Suprapubic skin (tissue), 4 donors: ENCODE data around the gene NT5M.

Experiments
- EP300 ChIP-seq: sonication (generic); formaldehyde crosslinking; IDR thresholded peaks from one replicate; pipeline ENCODE4 v1.6.1; 2017; ENCODE audit warnings: antibody characterized with exemption
- POLR2A ChIP-seq, 2 donors: fragments of 450-650 bp; IDR thresholded peaks; one replicate each; pipeline ENCODE4 v1.6.1; 2017; ENCODE audit warnings: antibody characterized with exemption in 2 of 2, mild to moderate bottlenecking in 2 of 2, moderate library complexity in 2 of 2
- POLR2AphosphoS5 ChIP-seq, 3 donors: sonication (generic); formaldehyde crosslinking; IDR thresholded peaks; one replicate each; pipeline ENCODE4 v1.6.1; 2017; ENCODE audit warnings: antibody characterized with exemption in 3 of 3
- TF ChIP-seq, protein P1 (sequence below), 2 donors: fragments of 200-600 bp in 1 of 2; fragments of 450-650 bp in 1 of 2; sonication (generic) in 1 of 2; IDR thresholded peaks; one replicate each; pipeline ENCODE4 v1.5.1; 2016 to 2019; ENCODE audit warnings: antibody characterized with exemption in 2 of 2, mild to moderate bottlenecking in 1 of 2, moderate library complexity in 1 of 2

DNA sequence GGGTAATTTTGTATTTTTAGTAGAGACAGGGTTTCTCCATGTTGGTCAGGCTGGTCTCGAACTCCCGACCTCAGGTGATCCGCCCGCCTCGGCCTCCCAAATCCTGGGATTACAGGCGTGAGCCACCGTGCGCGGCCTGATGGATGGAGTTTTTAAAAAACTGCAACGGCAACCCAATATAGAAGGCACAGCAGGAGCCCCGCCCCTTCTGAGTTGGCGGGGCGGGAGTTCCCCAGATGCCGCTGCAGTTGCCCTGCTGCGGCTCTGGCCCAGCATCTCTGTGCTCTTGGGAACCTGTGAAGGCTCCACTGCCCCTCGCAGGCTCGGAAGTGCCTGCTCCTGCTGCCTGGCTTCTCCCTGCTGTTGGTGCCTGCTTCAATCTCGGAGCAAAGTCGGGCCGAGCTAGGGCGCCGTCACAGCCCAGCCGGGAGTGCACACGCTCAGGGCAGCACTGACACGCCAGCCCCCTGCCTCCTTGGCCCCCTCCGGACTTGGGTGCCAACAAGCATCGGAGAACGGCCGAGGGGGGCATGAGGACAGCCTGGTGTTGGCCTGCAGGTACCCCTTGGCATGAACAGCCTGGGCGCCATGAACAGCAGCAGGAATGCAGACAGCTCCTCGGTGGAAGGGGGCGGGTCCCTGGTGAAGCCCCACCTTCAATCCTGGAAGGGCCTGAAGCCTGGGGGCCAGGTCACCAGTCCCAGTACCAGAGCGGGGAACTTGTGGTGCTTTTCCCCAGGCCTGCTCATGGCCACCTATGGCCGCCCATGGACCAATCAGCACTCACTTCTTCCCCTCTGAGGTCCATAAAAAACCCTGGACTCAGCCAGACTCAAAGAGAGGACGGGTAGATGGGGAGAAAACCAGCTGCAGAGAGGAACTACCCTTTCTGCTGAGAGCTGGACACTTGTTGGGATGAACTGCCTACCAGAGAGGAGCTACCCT is 2.3 kb upstream of the NT5M start:
- TF ChIP-seq, protein P1, sequence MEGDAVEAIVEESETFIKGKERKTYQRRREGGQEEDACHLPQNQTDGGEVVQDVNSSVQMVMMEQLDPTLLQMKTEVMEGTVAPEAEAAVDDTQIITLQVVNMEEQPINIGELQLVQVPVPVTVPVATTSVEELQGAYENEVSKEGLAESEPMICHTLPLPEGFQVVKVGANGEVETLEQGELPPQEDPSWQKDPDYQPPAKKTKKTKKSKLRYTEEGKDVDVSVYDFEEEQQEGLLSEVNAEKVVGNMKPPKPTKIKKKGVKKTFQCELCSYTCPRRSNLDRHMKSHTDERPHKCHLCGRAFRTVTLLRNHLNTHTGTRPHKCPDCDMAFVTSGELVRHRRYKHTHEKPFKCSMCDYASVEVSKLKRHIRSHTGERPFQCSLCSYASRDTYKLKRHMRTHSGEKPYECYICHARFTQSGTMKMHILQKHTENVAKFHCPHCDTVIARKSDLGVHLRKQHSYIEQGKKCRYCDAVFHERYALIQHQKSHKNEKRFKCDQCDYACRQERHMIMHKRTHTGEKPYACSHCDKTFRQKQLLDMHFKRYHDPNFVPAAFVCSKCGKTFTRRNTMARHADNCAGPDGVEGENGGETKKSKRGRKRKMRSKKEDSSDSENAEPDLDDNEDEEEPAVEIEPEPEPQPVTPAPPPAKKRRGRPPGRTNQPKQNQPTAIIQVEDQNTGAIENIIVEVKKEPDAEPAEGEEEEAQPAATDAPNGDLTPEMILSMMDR (IDR thresholded peaks at IDR 0.05): no peak
- no peak for TF ChIP-seq POLR2A (IDR thresholded peaks at IDR 0.05)
- no peak for TF ChIP-seq POLR2AphosphoS5 (IDR thresholded peaks at IDR 0.05)
- TF ChIP-seq EP300: no peak
